ENCODE measurements around the gene ZNF639.

- TF ChIP-seq ZNF510 (tag by site-specific recombination; IDR thresholded peaks at IDR 0.05; ENCODE audit: insufficient replicate concordance) (no peak), CTCF (tag by site-specific recombination; IDR thresholded peaks at IDR 0.05) (no peak), ZNF157 (tag by site-specific recombination; IDR thresholded peaks at IDR 0.05) (no peak), ZNF48 (tag by site-specific recombination; IDR thresholded peaks at IDR 0.05) (no peak), ZNF626 (tag by site-specific recombination; IDR thresholded peaks at IDR 0.05) (no peak), ZNF629 (tag by site-specific recombination; IDR thresholded peaks at IDR 0.05) (no peak), ZNF362 (tag by site-specific recombination; IDR thresholded peaks at IDR 0.05) (no peak), ZNF133 (tag by site-specific recombination; IDR thresholded peaks at IDR 0.05) (no peak), ZNF24 (tag by site-specific recombination; IDR thresholded peaks at IDR 0.05) (no peak), ZFHX2 (tag by site-specific recombination; conservative IDR thresholded peaks at IDR 0.05) (no peak), ZNF624 (tag by site-specific recombination; IDR thresholded peaks at IDR 0.05) (no peak), ZNF398 (tag by site-specific recombination; IDR thresholded peaks at IDR 0.05) (no peak), ZNF530 (tag by site-specific recombination; IDR thresholded peaks at IDR 0.05; ENCODE audit: low read depth) (no peak)
Observed at GRCh38 chr3:179278151-179278550, 44.7 kb upstream of the ZNF639 start.

All from HEK293 (cell line).